Neural progenitor cell (in vitro differentiated cells): Measurements from ENCODE around the gene GMFB.
"Not testable (repeated sequence)": the region's sequence is repeated elsewhere in the genome, so short reads cannot be mapped to it uniquely, and the experiment has no call there.

Source experiments
- CTCF ChIP-seq: fragments of 200-600 bp; sonication (generic); IDR thresholded peaks from 2 replicates; pipeline ENCODE4 v1.5.1; 2017; ENCODE audit warnings: antibody characterized with exemption, mild to moderate bottlenecking
- EZH2 ChIP-seq: fragments of 200-600 bp; sonication (generic); IDR thresholded peaks from 2 replicates; pipeline ENCODE4 v1.6.1; 2017; ENCODE audit warnings: antibody characterized with exemption, mild to moderate bottlenecking, moderate library complexity
- EZH2phosphoT487 ChIP-seq: fragments of 200-600 bp; sonication (generic); IDR thresholded peaks from 2 replicates; pipeline ENCODE4 v1.6.1; 2017; ENCODE audit warnings: antibody characterized with exemption

- TF ChIP-seq CTCF, EZH2, EZH2phosphoT487: not testable (repeated sequence)
Measured at GRCh38 chr14:54453990-54454389, 34.8 kb downstream of the GMFB start.
